C4-2B (cell line): ENCODE results near the gene MEF2C.

Experiments
- H3K27ac ChIP-seq: fragments of 450-650 bp; 2 replicates; pipeline ENCODE4 v1.5.1; 2017
- CTCF ChIP-seq: fragments of 450-650 bp; conservative IDR thresholded peaks from 2 replicates; pipeline ENCODE4 v1.5.1; 2017; ENCODE audit warnings: mild to moderate bottlenecking
- ZFX ChIP-seq: fragments of 450-650 bp; IDR thresholded peaks from 2 replicates; pipeline ENCODE4 v1.6.1; 2017

Gene MEF2C

GRCh38 chr5:88772047-88772446 is 110.9 kb downstream of the MEF2C start:
- TF ChIP-seq CTCF (no peak), ZFX (no peak)

GRCh38 chr5:88770276-88771257 is 112.4 kb downstream of the MEF2C start:
- TF ChIP-seq CTCF, result no peak
- TF ChIP-seq ZFX, result no peak
- H3K27ac ChIP-seq, result no peak overlapping the region

More at GRCh38 chr5:88772047-88772446, 110.9 kb downstream of the MEF2C start:
- no peak overlapping the region for H3K27ac ChIP-seq

GRCh38 chr5:88769165-88769564 is 113.8 kb downstream of the MEF2C start:
- no peak for TF ChIP-seq ZFX
- no peak for TF ChIP-seq CTCF
- no peak overlapping the region for H3K27ac ChIP-seq

GRCh38 chr5:88768411-88768810 is 114.6 kb downstream of the MEF2C start:
- no peak overlapping the region for H3K27ac ChIP-seq
- TF ChIP-seq CTCF (no peak), ZFX (no peak)

- H3K27ac ChIP-seq, result no peak overlapping the region
- TF ChIP-seq CTCF (no peak), ZFX (no peak)
Observed at GRCh38 chr5:88765798-88766197, 117.2 kb downstream of the MEF2C start.

GRCh38 chr5:88765171-88765570 is 117.8 kb downstream of the MEF2C start:
- H3K27ac ChIP-seq, result no peak overlapping the region
- no peak for TF ChIP-seq ZFX
- no peak for TF ChIP-seq CTCF

- no peak overlapping the region for H3K27ac ChIP-seq
- TF ChIP-seq ZFX, result no peak
- no peak for TF ChIP-seq CTCF
Observed at GRCh38 chr5:88761939-88762338, 121.0 kb downstream of the MEF2C start.
